HCT116 (cell line): ENCODE data around the gene SOX2. TPM values are rescaled to one million over a fixed set of nuclear protein-coding genes. Genes with fewer than 3 reads are reported as not detected.

Experiments used
- ATAC-seq: fragments of 200-7000 bp; cut with Tn5 transposase; 2 replicates; pipeline ENCODE4 v1.9.1; 2020; ENCODE audit warnings: mild to moderate bottlenecking, moderate library complexity
- BruUV-seq: library from RNA; stranded (reverse); fragments of 400-500 nt; replicated peaks from 2 replicates; lab custom pipeline; 2021; lab: Mats Ljungman, UMichigan
- CTCF ChIA-PET: fragments of 300-600 bp; sonication (Branson Sonifier 250); formaldehyde crosslinking; loops from one replicate; lab custom pipeline; 2021; ENCODE audit warnings: antibody characterized with exemption; lab: Charles Lee
- POLR2A ChIA-PET: fragments of 300-600, 350-600 bp; sonication (Branson Sonifier 250); formaldehyde crosslinking; loops from one replicate; lab custom pipeline; 2021; ENCODE audit warnings: antibody characterized with exemption; lab: Charles Lee
- RAD21 ChIA-PET, 2 experiments: fragments of 300-600 bp; sonication (Branson Sonifier 250); formaldehyde crosslinking; loops; one replicate each; lab custom pipeline; 2023; ENCODE audit warnings: low total read pairs in 2 of 2; ENCODE audit not compliant: uncharacterized antibody in 2 of 2, unreplicated experiment in 2 of 2, low non-redundant PET in 1 of 2; lab: Charles Lee
- DNase-seq: peaks from one replicate; pipeline ENCODE4 v3.0.0-alpha.2; 2010; ENCODE audit warnings: low read depth, low spot score
- H2AFZ ChIP-seq: fragments of 200-600 bp; shearing (Covaris generic), sonication (generic); 2 replicates; pipeline ENCODE4 v1.6.1; 2017; ENCODE audit warnings: low read depth, mixed run types, mixed read lengths, antibody characterized with exemption, low read length; ENCODE audit not compliant: poor library complexity, severe bottlenecking
- H3K27ac ChIP-seq: 2 replicates; pipeline ENCODE4 v1.5.1; 2012; ENCODE audit warnings: low read depth, low read length
- H3K27me3 ChIP-seq: fragments of 200-600 bp; sonication (generic); 2 replicates; pipeline ENCODE4 v1.6.1; 2016; ENCODE audit warnings: mixed run types, low read length, mixed read lengths; ENCODE audit not compliant: insufficient read depth
- H3K36me3 ChIP-seq, 2 experiments: fragments of 200-500 bp in 1 of 2; fragments of 200-600 bp in 1 of 2; sonication (Bioruptor generic) in 1 of 2; sonication (generic) in 1 of 2; 2 replicates each; pipeline versions ENCODE4 v1.5.1 to v1.6.1; 2014 to 2016; ENCODE audit warnings: low read length in 2 of 2, inconsistent platforms in 1 of 2, mixed read lengths in 1 of 2, mixed run types in 1 of 2; ENCODE audit not compliant: insufficient read depth in 2 of 2, control insufficient read depth in 1 of 2
- H3K4me1 ChIP-seq, 2 experiments: fragments of 200-600 bp in 1 of 2; sonication (generic) in 1 of 2; 2 replicates each; pipeline versions ENCODE4 v1.5.1 to v1.6.1; 2012 to 2017; ENCODE audit warnings: low read length in 2 of 2, inconsistent platforms in 1 of 2, mild to moderate bottlenecking in 1 of 2, mixed read lengths in 1 of 2, mixed run types in 1 of 2, moderate library complexity in 1 of 2; ENCODE audit not compliant: insufficient read depth in 2 of 2, control insufficient read depth in 1 of 2
- H3K4me2 ChIP-seq: fragments of 200-600 bp; sonication (generic); 2 replicates; pipeline ENCODE4 v1.6.1; 2017; ENCODE audit warnings: mixed run types, low read length, mixed read lengths
- H3K4me3 ChIP-seq, 2 experiments: fragments of 200-600 bp in 1 of 2; sonication (generic) in 1 of 2; replicated peaks in 1 of 2; 2 replicates each; pipeline ENCODE4 v1.5.1; 2011 to 2016; ENCODE audit warnings: low read length in 2 of 2, control low read depth in 1 of 2, low read depth in 1 of 2, mild to moderate bottlenecking in 1 of 2, mixed read lengths in 1 of 2, mixed run types in 1 of 2
- H3K79me2 ChIP-seq: fragments of 200-600 bp; sonication (generic); 2 replicates; pipeline ENCODE4 v1.6.1; 2017; ENCODE audit warnings: mild to moderate bottlenecking, mixed run types, low read length, moderate library complexity, mixed read lengths; ENCODE audit not compliant: insufficient read depth
- H3K9ac ChIP-seq: fragments of 200-600 bp; sonication (generic); 2 replicates; pipeline ENCODE4 v1.6.1; 2016; ENCODE audit warnings: low read length, mixed read lengths
- H3K9me2 ChIP-seq: fragments of 200-600 bp; sonication (generic), shearing (Covaris generic); 2 replicates; pipeline ENCODE4 v1.6.1; 2017; ENCODE audit warnings: mixed run types, mild to moderate bottlenecking, moderate library complexity; ENCODE audit not compliant: insufficient read depth
- H3K9me3 ChIP-seq, 2 experiments: fragments of 200-500 bp in 1 of 2; fragments of 200-600 bp in 1 of 2; sonication (Bioruptor generic) in 1 of 2; sonication (generic) in 1 of 2; 2 replicates each; pipeline ENCODE4 v1.6.1; 2014 to 2017; ENCODE audit warnings: low read length in 2 of 2, mixed read lengths in 2 of 2, inconsistent platforms in 1 of 2, low read depth in 1 of 2, mild to moderate bottlenecking in 1 of 2, mixed run types in 1 of 2, moderate library complexity in 1 of 2; ENCODE audit not compliant: control insufficient read depth in 1 of 2, insufficient read depth in 1 of 2
- H4K20me1 ChIP-seq: fragments of 200-600 bp; sonication (generic), shearing (Covaris generic); 2 replicates; pipeline ENCODE4 v1.6.1; 2017; ENCODE audit warnings: mixed run types, mild to moderate bottlenecking, moderate library complexity; ENCODE audit not compliant: insufficient read depth
- EGR1 ChIP-seq: IDR thresholded peaks from 2 replicates; pipeline ENCODE4 v1.6.1; 2012; ENCODE audit warnings: low read depth
- FOSL1 ChIP-seq: IDR thresholded peaks from 2 replicates; pipeline ENCODE4 v1.6.1; 2012; ENCODE audit warnings: low read depth
- JUND ChIP-seq: IDR thresholded peaks from 2 replicates; pipeline ENCODE4 v1.6.1; 2012
- POLR2A ChIP-seq: IDR thresholded peaks from 2 replicates; pipeline ENCODE4 v1.7.0; 2011; ENCODE audit warnings: borderline replicate concordance; ENCODE audit not compliant: insufficient read depth, insufficient read length; ENCODE audit errors: extremely low read depth
- REST ChIP-seq: IDR thresholded peaks from 2 replicates; pipeline ENCODE4 v1.6.1; 2012; ENCODE audit warnings: low read depth
- SIN3A ChIP-seq: IDR thresholded peaks from 2 replicates; pipeline ENCODE4 v1.6.1; 2012; ENCODE audit warnings: low read depth
- SP1 ChIP-seq: IDR thresholded peaks from 2 replicates; pipeline ENCODE4 v1.6.1; 2012; ENCODE audit warnings: low read depth
- SRF ChIP-seq: IDR thresholded peaks from 2 replicates; pipeline ENCODE4 v1.6.1; 2012; ENCODE audit warnings: low read depth
- TCF7L2 ChIP-seq: IDR thresholded peaks from 2 replicates; pipeline ENCODE4 v1.7.0; 2011; ENCODE audit warnings: borderline replicate concordance, inconsistent platforms; ENCODE audit not compliant: insufficient read depth, insufficient read length; ENCODE audit errors: extremely low read depth
- ZBTB33 ChIP-seq: IDR thresholded peaks from 2 replicates; pipeline ENCODE4 v1.6.1; 2011; ENCODE audit warnings: mild to moderate bottlenecking, low read length, moderate library complexity; ENCODE audit not compliant: insufficient replicate concordance; ENCODE audit errors: extremely low read depth
- ZFX ChIP-seq: fragments of 450-650 bp; IDR thresholded peaks from 2 replicates; pipeline ENCODE4 v1.6.1; 2017
- intact Hi-C: fragments of 100-400 bp; cut with micrococcal nuclease; formaldehyde crosslinking; loops from 2 replicates; pipeline ENCODE4 v1.10.0; 2022
- total RNA-seq: library from RNA; stranded (reverse); gene quantifications from one replicate; pipeline ENCODE4 v1.2.1, GENCODE V29; 2021; ENCODE audit not compliant: unreplicated experiment
- TF ChIP-seq, protein P1 (sequence below), 3 experiments: fragments of 200-600 bp in 1 of 3; sonication (generic) in 1 of 3; IDR thresholded peaks in 2 of 3; conservative IDR thresholded peaks in 1 of 3; 2 replicates each; pipeline ENCODE4 v1.5.1; 2012 to 2017; ENCODE audit warnings: low read depth in 2 of 3, low read length in 2 of 3, antibody characterized with exemption in 1 of 3, borderline replicate concordance in 1 of 3, control low read depth in 1 of 3, mild to moderate bottlenecking in 1 of 3, mixed read lengths in 1 of 3, mixed run types in 1 of 3, moderate library complexity in 1 of 3; ENCODE audit not compliant: insufficient read depth in 1 of 3
- TF ChIP-seq, protein P2 (sequence below): IDR thresholded peaks from 2 replicates; pipeline ENCODE4 v1.6.1; 2012

Gene SOX2
- total RNA-seq, 1 experiment from 2014 or later: 0.15 TPM

GRCh38 chr3:181735911-181736310 is 24.2 kb downstream of the SOX2 start (continued):
- TF ChIP-seq REST (no peak), JUND (no peak), EGR1 (no peak), SIN3A (no peak), TCF7L2 (no peak), SRF (no peak), SP1 (no peak)
- TF ChIP-seq, protein P1, sequence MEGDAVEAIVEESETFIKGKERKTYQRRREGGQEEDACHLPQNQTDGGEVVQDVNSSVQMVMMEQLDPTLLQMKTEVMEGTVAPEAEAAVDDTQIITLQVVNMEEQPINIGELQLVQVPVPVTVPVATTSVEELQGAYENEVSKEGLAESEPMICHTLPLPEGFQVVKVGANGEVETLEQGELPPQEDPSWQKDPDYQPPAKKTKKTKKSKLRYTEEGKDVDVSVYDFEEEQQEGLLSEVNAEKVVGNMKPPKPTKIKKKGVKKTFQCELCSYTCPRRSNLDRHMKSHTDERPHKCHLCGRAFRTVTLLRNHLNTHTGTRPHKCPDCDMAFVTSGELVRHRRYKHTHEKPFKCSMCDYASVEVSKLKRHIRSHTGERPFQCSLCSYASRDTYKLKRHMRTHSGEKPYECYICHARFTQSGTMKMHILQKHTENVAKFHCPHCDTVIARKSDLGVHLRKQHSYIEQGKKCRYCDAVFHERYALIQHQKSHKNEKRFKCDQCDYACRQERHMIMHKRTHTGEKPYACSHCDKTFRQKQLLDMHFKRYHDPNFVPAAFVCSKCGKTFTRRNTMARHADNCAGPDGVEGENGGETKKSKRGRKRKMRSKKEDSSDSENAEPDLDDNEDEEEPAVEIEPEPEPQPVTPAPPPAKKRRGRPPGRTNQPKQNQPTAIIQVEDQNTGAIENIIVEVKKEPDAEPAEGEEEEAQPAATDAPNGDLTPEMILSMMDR (IDR thresholded peaks at IDR 0.05 in 2 of 3, conservative IDR thresholded peaks at IDR 0.05 in 1 of 3; ENCODE audit: borderline replicate concordance in 1 of 3, insufficient read depth in 1 of 3, low read depth in 2 of 3, low read length in 2 of 3): no peak

DNA sequence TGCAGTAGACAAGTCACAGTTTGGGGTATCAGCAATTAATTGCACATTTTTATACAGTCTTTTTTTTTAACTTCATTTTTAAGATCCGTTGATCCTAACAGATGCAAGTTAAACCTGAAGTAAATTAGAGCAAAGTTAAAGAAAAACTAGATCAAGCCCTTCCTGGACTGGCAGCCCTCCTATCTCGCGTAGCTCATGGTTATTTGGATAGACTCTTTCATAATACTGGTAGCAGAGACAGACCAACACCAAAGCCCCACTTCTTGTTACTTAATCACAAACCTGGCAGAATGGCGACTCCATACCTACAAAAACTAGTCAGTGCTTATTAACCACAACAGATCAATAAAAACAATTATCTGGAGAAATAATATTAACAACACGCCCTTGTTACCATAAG is 26.8 kb downstream of the SOX2 start:
- no peaks in the 10 kb centered on the region for H3K36me3 ChIP-seq
- no peak overlapping the region for H3K4me3 ChIP-seq
- ATAC-seq (no peak), DNase-seq (no peak)
- no peaks in the 10 kb centered on the region for H3K79me2 ChIP-seq
- BruUV-seq: no TSS peak
- intact Hi-C loops: no loop called here
- CTCF ChIA-PET: no interaction called here
- H3K4me2 ChIP-seq: no peak overlapping the region
- no peaks in the 10 kb centered on the region for H3K9me3 ChIP-seq
- no peak overlapping the region for H2AFZ ChIP-seq
- RAD21 ChIA-PET: no interaction called here
- no peak overlapping the region for H3K9ac ChIP-seq
- H4K20me1 ChIP-seq: no peaks in the 10 kb centered on the region
- no peak overlapping the region for H3K27ac ChIP-seq
- POLR2A ChIA-PET: no interaction called here
- no peaks in the 10 kb centered on the region for H3K9me2 ChIP-seq
- H3K27me3 ChIP-seq: no peaks in the 10 kb centered on the region
- peaks cover 6 to 12% of the 10 kb centered on the region in 2 experiments; a peak in 3 of 4 replicates for H3K4me1 ChIP-seq
- TF ChIP-seq REST (no peak), ZBTB33 (no peak), ZFX (no peak), EGR1 (no peak), FOSL1 (no peak), JUND (no peak), POLR2A (no peak)
- TF ChIP-seq, protein P2, sequence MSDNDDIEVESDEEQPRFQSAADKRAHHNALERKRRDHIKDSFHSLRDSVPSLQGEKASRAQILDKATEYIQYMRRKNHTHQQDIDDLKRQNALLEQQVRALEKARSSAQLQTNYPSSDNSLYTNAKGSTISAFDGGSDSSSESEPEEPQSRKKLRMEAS: no peak
